HuH-7 (cell line): ENCODE results near the gene SLC14A1.

Experiments
- DNase-seq: peaks from one replicate; pipeline ENCODE4 v3.0.0; 2011; ENCODE audit warnings: low spot score

Gene SLC14A1

DNA sequence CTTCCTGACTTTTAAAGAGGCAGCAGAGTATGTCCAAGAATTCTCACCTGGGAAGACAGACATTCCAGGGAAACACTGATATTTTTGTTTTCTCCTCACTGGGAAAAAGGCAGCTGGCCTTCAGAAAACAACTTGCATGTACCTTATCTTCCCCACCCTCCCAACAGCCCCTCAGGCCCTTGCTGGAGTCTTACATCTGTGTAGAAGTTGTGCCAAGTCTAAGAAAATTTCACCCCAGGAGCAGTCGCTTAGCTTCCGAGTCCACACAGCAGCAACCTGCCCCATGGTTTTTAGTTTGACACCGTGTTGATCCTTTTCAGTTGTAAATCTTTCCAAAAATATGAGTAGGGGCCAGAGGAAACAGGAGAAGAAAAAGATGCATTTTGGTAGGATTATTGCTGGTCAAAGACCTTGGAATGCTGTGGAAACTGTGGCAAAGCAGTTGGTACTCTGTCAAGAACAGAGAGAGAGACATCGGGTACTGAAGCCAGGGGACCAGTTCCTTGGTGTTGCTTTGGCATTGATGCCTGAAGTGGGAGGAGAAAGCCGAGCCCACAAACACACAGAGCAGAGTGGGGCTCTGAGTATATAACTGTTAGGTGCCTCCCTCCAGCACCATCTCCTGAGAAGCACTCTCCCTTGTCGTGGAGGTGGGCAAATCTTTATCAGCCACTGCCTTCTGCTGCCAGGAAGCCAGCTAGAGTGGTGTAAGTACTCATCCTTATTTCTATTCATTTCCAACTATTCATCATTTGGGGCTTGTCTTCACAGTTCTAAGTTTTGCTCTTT, at the start of gene SLC14A1:
Gene SLC14A1 (plus strand): TSS at position 615 of the 789 bp plus-strand sequence. CDS start 6,140 bp downstream, outside the sequence.
- DNase-seq = no peak

DNA sequence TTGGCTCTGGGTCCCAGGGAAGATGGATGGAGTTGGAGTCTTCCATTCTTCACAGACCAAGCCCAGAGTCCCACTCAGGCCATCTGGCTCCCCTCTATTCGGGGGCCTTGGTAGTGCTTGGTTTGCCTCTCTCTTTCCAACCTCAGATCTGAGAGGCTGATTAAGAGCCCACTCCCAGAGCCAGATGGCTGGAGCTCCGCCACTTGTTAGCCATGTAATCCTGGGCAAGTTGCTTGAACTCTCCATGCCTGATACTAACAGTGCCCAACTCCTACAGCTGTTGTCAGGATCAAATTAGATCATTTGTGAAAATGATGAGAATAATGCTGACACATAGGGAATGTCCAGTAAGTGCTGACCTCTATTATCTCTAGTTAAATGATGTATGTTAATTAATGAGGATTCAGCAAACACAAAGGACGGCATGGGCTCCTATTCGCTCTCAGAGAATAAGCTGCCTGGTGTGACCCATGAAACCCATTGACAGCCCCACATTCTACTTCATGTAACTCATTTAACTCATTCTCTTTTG, 46.6 kb upstream of the SLC14A1 start:
- DNase-seq = no peak

DNA sequence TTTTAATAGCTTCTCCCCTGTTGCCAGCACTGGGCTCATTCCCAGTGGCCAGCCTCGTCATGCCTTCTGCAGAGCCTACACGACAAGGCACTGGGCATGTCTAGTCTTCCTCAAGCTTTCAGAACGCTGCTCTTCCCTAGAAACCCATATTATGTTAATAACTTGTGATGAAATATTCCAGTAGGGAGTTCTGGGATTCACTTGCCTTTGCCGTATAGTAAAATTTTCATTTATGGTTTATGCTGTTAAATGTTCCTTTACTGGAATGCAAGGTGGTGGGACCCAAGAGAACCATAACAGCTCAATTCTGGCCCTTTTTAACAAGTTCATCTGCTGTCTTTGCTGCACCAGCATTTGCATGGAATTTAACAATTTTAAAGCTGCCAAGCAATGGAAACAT, 45.5 kb upstream of the SLC14A1 start:
- DNase-seq = no peak

DNA sequence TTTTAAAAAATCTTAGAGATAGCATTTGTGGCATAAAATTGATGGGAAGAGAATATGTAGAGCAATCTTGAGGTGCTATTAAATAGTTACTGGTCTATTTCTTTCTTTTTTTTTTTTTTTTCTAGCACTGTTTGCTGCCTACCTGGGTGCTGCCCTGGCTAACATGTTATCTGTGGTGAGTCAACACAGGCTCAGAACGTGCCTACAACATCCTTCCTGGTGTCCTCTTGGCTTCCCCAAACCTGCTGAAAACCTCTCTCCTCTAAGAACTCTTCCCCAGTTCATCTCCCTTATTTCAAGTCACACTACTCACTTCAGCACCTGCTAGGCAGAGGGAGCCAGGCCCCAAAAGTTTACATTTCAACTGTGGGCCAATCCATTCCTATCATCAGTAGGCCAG, 45.1 kb upstream of the SLC14A1 start:
- no peak for DNase-seq

DNA sequence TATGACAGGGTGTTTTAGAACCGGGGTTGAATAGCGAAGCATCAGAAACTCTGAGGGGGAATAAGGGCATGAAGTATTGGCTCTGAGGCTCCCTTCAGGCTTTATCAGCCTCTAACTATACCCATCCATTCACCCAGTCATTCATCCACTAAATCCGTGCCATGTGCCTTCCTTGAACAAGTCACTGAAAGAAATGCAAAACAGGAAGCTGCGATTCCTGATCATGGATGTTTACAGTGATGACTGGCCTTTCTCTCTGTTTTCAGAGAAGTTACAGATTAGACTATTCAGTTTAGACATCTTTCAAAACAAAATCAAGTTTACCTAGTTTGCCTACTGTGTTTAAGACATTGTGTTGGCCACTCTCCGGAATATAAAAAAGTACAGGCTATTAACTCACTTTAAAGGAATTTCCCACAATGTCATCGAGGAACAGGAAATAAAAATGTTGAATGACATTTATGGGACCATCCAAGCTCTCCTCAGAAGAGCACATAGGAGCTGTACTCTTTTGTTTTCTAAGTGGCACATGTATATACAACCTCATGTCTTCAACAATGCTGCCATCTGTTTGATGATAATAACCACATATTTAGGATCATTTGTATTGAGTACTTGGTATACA, 43.8 kb upstream of the SLC14A1 start:
- no peak for DNase-seq

DNA sequence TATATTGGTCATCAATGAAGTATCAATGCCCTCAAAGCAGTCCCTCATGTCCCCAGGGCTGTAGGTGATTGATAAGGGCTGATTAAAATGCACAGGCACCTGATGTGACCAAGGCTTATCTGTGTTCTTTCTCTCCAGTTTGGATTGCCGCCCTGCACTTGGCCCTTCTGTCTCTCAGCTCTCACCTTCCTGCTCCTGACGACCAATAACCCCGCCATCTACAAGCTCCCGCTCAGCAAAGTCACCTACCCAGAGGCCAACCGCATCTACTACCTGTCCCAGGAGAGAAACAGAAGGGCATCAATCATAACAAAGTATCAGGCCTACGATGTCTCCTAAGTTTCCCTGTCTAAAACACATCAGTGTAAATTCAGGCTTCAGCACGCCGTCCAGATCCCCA, 41.8 kb upstream of the SLC14A1 start:
- no peak for DNase-seq

DNA sequence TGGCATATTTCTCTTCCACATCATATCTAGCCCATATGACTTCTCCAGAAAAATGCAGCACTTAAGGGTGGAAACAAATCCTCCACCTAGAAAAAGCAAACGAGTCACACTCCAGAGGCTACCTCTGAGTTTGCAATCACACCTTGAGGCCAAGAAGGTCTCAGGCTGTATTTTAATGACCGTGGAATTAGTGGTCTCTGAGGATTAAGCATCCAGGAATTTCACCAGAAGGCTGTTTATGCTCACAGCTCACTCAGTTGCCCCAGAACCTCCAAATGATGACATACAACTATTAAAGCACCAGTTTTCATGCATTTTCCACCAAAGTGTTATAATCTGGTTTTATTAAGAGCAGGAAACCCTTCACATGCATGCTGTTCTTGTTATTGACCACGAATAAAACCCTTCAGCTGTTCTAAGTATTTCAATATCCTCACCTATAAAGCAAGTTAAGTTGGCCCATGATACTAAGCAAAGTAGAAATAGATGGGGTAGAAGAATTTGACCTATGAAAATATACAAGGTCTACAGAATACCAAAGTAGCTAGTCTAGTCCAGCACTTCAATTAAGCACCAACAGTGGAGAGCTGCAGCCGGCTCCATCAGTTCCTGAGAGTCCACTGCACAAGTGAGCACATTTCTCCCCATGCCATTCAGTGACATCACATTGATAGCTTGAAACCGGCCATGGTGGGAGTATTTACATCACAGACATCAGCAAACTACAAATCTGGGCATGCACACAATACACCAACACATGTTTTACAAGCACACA, 39.5 kb upstream of the SLC14A1 start:
- DNase-seq = no peak

DNA sequence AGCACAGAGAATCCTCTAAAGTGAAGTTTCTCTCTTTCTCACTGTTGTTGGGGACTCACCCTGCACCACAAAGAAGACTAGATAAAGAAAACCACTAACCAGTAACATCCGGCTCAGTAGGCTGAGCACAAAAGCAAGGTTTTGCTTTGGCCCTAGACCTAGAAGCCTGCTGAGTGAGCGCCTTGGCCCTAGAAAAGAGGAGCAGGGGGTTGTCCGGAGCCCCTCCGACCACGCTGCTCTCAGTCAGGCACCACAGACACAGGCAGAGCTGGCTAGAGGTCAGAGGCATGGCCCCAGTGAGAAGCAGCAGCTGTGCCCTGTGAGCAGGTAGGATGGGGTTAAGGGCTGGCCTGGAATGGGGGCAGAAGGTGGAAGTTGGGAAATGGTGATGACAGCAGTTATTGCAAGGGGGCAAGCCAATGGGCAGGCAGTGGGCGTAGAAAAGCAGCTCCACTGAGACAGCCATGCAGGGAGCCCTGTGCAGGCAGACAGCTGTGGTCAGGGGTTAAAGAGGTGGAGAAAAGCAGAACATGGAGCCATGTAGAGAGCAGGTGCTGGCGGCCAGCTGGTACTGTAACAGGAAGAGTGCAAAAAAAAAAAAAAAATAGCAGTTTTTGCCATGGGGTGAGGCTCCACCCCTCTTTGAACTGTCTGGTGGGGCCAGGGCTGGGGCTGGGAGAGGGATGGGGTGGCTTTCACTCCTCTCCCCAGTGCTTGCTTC, 36.9 kb upstream of the SLC14A1 start:
- DNase-seq = no peak

DNA sequence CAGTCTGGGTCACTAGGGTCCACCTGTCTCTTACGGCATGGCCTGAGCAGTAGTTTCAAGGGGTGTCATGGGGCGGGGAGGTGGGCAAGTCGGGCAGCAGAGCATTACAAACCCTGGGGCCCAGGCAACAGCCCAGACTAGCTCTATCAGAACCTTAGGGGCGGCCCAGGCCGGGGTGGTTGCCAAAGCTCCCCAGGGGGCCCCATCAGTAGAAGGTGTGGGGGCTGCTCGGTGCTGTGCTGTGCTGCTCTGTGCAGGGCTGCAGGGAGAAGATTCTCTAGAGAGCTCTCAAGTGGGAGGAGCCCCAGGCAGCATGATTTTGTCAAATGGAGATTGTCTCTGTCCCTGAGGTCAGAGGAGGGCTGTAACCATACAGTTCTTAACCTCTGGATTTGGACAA, 36.4 kb upstream of the SLC14A1 start:
- no peak for DNase-seq

DNA sequence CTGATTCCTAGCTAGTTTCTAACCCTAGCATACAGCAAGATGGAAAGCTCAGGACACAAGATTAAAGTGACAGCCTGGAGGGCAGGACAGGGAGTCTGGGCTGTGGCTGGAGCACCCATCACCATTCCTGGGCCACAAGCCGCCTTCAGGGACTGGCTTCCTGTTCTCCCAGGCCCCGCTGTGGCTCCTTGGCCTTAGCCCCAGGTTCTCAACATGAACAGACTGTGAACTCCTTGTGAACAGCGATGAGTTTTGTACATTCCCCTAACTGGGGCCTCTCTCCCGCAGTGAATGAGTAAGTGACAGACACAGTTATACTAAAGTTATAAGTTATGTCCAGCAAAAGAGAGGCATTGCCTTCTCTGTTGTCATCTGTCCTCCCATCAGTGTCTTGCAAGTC, 35.9 kb upstream of the SLC14A1 start:
- DNase-seq = no peak

DNA sequence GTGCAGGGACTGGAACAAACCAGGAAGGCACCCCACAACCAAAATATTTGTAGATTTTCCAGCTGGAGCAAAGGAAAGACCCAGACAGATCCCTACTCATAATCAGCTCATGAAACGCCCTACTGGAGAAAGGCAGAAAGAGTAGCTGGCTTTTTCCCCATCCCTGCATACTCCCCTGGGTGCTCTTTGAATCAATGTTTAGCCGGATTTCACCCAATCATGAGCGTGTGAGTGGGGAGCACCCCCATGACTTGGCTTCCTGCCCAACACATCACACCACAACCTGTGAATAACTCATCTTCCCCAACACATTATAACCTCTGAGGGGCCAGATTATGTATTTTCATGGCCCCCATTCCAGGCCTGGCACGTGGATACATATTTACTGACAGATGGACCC, 35.1 kb upstream of the SLC14A1 start:
- DNase-seq = no peak

DNA sequence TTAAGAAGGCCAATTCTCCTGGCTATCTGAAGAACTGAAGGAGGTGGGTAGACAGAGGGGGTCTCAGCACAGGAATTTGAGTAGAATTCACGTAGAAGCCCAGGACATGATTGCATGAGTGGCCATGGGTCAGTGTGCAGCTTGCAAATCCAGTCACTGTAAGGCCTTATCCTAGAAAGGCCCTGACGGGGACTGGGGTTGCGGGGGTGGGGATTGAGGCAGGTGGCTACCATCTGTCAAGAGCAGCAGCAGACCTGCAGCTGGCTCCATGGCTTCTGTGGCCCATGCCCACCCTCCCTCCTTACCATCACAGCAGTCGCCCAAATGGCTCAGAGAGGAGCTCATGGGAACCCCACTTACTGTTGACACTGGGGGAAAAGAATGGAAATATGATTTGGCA, 34.6 kb upstream of the SLC14A1 start:
- no peak for DNase-seq

DNA sequence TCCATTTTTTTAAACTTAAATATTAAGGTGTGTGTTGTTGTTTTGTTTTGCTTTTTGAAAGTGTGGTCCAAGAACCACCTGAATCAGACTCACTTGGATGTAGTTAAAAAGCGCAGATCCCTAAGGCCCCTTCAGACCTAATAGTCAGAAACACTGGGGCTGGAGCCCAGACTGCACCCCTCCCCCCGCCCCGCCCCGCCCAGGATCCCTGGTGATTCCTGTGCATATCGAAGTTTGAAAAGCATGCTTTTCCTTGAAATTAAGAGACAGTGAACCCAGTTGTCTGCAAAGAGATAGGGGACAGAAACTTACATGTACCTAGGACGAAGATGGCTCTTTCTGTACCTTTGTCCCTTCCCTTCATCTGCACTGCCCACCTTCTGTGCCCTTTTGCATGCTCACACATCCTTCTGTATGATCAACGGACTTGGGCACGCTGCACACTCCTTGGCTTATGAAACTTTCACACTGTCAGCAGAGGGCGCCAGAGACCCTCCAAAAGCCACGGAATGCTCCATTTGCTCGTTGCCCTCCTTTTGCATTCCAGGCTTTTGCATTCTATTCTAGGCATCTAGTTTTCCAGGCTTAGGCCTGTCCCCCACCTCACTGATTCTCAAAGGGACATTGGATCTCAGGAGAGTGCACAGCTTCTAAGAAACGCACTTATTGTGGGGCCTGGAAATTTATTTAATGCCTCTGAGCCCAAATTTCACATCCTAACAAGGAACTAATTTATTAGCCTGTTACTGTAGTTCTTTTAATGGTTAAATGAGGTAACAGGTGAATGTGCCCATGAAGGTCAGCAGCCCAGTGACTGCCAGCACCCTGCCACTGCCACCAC, 32.8 kb upstream of the SLC14A1 start:
- peak; percentile 30 for DNase-seq

DNA sequence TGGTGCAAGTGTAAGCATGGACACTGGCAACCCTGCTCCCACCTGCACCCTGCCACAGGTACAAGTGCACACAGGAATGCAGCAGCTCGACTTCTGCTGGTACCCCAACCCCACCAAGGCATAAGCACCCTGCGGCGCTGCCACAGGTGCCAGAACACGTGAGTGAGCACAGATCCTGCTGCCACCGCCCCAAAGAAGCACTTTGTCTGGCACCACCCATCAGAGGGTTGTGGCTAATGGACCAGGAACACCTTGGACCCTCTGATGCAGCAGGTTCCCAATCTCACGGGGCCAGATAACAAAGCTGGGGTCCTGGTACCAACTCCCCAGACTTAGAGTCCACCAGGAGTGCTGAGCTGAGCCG, 32.2 kb upstream of the SLC14A1 start:
- no peak for DNase-seq

DNA sequence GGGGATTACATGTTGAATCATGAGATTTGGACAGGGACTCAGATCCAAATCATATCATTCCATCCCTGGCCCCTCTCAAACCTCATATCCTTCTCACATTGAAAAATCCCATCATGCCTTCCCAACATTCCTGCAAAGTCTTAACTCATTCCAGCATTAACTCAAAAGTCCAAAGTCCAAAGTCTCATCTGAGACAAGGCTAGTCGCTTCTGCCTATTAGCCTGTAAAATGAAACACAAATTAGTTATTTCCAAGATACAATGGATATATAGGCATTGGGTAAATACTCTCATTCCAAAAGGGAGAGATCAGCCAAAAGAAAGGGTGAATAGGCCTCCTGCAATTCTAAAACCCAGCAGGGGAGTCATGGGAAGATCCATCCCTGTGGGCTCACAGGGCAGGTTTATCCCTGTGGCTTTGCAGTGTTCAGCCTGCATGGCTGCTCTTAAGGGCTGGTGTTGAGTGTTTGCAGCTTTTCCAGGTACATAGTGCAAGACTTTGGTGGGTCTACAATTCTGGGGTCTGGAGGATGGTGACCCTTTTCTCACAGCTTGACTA, 21.2 kb upstream of the SLC14A1 start:
- no peak for DNase-seq

DNA sequence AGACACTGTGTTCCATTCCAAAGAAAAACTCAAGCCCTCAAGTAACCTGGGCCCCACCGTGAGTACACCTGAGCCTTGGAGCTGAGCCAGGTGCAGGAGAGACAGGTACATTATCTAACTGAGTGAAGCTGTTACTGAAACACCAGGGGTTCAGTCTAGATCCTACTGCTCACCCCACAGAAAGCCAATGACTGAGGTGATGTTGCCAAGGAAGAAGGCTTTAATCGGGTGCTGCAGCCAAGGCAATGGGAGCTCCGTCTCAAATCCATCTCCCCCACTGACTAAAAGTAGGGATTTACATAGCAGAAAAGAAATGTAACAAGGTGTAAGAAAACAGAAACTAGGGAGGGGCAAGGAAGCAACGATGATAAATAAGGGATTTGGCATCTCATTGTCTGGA, 15.2 kb upstream of the SLC14A1 start:
- DNase-seq = no peak

DNA sequence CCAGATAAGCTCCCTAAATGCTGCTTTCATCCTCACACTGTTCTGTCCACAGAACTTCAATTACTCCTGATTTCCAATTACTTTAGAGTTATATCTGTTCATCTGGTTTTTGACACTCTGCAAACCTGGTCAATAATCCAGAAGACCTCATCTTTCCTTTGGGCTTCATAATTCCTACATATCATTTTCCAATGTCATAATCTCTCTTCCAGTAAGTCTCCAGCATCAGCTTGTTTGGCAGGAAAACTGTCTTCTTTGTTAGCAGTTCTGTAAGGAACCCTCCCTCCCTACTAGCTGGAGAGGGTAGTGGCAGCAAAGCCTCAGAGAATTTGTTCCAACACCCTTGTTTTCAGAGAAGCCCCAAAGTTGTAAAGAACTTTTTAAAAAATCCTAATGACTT, 11.9 kb upstream of the SLC14A1 start:
- no peak for DNase-seq

DNA sequence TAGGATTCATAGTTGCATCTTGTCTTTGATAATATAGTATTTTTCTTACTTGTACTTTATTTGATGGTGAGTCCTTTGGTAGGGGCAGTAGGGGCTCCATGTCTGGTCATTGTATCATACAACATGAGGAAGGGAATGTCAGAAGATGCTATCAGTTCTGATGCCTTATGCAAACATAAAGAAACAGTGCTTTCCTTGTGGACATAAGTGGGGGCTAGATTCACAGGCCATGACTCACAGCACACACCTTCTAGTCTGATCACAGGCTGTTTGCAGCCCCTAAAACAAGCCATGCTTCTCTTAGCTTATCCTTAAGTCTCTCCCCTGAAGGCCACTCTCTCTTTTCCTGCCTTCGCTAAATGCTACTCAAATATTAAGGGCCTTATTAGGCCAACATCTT, 10.7 kb upstream of the SLC14A1 start:
- no peak for DNase-seq

DNA sequence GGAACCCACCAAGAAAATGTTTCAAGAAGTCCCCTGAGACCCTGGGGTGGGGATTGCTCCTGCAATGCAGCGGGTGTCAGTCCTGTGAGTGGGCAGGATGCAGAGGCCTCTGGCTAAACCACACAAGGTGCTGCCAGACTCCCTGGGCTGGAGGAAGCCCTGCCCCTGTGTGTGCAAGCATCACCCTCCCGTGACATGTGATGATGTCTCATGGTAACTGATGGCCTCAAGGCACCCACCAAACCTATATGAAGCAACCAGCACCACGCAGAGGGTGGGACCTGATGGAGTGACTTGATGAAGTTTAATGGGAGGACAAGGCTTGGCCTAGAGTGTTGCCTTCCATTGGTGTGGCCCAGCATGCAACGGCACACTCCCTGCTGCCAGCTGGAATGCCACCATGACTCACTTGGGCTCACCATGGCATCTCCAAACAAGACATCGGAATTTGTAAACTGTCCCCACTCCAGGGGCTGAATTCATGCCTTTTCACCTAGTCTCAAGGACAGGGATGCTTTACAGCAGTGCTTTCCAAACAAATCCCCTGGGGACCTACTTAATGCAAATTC, 8.7 kb upstream of the SLC14A1 start:
- DNase-seq = no peak

DNA sequence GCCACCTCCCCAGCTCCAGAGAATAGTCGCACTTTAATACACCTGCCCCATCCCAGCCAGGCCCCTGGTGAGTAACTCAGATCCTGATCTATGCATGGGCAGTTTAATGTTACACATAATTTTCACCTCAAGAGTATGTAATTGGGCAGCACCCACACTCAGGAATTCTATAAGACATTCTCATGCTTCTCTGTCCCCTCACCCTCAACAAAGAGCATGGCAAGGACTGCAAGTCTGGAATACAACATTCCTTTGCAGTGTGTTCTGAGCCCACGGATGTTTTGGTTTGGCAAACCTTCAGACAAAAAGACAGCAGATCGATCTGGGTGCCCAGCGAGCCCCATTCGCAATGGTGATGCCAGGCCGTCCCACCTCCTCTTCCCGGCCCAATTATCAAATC, 4.9 kb upstream of the SLC14A1 start:
- no peak for DNase-seq

DNA sequence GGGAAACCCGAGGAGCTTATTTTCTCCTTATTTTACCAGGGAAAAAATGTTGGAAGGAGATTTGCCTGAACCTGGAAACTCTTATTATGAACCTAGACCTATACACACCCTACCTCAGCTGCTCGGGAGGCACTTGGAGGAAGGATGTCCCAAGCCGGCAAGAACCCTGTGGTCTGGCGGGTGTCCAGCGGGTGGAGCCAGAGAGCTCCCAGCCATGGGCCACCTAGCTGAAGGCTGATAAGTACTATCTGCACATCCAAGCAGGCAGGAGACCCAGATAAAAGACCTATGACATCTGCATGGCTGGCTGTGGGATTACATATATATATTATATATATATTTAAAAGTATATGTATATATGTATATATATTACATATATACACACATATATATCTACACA, 1.1 kb upstream of the SLC14A1 start:
- DNase-seq = peak; percentile 56
